HG02870 (cell line): ENCODE data around the gene S100A10.

Source experiments
- ATAC-seq: cut with Tn5 transposase; IDR thresholded peaks from one replicate; pipeline ENCODE4 v1.9.1; 2021; ENCODE audit warnings: mild to moderate bottlenecking, moderate library complexity; ENCODE audit not compliant: unreplicated experiment

The S100A10 gene

DNA sequence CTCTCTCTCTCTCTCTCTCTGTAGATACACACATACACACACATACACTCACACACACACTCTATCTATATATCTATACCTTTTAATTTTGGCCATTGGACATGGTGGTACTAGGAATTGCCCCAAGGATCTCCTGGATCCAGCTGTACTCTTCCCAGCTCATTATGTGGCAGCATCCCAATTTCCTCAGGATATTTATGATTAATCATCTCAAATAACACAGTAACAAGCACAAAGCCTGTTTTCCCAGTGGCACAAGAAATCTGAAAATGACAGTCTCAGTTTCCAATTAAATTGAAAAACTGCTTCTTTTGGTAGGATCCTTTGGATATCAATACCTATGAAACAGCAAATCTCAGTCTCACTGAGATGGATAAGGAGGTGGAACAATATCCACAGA is 27.6 kb downstream of the S100A10 start:
- no peak for ATAC-seq

DNA sequence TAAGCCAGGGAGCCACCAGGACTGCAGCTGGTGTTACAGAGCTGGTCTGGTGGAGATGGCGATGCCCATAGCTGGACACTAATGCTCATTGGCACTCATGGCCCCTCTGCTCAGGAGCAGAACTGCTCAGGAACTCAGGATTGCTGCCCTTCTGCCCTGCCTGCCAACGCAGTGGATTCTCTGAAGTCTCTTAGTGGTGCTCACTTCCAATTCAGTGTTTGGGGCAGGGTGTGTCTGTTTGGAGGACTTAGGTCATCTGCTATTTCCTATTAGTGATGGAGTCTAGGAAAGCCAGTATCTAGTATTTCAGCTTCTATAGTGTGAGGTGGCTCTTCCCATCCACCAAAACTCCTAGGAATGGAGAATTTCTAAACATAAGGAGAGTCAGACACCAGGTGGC is 29.1 kb downstream of the S100A10 start:
- no peak for ATAC-seq

DNA sequence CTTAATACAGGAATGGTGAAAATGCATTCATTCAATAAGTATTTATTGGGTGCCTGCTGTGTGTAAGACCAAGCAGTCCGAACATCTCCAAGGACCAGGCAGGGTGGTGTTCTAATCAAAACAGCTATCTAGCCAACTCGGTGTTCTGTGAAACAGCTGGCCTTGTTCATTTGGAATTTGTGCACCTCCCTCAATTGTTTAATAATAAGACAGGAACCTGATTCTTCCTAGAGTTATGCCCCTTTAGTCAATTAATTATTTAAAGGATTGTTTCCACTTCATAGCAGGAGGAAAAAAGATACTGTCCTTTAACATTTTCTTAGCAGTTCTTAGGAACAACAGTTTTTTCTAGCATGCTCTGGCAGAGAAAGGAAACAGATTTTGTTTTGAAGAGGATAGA is 30.4 kb downstream of the S100A10 start:
- ATAC-seq = no peak

DNA sequence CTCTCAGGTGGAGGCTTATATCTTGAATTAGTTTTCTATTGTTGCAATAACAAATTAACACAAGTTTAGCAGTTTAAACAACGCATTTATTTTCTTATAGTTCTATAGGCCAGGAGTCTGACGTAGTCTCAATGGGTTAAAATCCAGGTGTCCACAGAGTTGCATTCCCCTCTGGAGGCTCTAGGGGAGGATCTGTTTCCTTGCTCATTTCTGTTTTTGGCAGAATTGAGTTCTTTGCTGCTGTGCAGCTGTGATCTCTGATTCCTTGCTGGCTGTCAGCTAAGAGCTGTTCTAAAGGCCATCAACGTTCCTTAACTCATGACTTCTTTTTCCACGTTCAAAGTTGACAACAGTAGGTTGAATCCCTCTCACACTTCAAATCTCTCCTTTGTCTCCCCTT is 31.8 kb downstream of the S100A10 start:
- no peak for ATAC-seq

DNA sequence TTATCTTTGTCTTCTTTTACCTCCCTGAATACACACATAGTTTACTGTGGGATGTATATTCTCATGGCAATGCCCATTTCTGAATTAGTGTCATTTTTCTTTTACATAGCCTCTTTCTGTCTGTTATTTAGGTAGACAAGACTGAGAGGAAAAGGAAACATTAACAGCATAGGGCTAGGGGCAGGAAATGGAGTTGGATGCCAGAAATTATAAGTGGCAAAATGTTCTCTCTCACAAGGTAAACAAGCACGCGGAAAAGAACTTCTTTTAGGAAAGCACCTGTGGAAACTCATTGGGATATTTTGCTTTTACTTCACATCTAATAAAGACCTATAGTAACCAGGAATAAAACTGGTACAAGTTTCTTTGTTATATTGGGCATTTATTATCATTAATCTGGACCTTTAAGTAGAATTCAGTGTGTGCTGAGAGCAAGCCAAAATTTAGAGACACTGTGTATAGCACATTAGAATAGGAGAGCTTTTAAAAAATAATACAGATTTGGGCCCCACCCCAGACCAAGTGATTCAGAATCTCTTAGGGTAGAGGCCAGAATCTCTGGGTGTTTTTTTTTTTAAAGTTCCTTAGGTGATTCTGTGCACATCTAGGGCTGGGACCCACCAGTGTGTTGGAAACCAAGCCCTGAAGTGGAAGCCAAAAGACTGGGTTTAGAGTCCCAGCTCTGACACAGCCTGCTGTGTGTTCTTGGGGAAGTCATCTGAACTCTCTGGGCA is 32.7 kb downstream of the S100A10 start:
- no peak for ATAC-seq

DNA sequence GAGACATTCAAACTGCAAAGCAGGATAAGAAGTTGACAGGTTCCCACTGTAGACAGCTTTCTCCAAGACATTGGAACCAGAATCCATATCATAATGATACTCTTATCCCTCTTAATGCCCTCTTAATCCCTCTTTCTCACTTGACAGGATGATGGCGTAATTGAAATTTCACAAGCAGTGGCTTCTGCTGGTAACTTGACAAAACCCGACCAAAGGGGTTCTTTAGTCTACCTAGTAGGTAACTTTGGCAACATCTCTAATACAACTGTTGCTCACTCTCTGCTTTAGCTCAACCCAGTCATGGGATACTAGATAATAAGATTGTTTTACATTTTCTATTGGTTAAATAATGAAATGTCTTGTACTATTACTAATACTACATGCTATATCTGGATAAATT is 34.7 kb downstream of the S100A10 start:
- ATAC-seq = no peak

DNA sequence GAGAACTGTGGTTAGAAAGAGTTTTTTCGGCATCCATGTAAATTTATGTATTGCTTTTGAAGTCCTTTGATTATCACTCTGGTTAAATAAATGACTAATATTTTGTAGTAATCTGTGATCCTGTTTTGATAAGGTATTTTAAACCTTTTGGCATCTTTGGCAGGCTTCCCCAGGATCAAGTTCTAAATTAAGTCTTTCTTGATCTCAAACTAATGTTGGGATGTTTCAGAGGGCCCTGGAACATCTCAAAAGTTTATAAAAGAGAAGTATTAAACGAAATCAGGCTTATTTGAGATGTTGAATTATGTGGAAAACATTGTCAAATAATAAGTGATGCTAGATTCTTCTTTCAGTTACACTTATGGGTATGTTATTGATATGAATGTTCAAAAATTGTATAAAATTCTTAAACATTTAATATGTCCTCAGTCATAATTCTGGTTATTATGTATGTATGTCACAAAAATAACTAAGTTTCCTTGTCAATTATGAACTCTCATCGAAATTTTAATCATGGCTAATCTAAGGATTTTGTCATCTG is 36.6 kb downstream of the S100A10 start:
- ATAC-seq = no peak

DNA sequence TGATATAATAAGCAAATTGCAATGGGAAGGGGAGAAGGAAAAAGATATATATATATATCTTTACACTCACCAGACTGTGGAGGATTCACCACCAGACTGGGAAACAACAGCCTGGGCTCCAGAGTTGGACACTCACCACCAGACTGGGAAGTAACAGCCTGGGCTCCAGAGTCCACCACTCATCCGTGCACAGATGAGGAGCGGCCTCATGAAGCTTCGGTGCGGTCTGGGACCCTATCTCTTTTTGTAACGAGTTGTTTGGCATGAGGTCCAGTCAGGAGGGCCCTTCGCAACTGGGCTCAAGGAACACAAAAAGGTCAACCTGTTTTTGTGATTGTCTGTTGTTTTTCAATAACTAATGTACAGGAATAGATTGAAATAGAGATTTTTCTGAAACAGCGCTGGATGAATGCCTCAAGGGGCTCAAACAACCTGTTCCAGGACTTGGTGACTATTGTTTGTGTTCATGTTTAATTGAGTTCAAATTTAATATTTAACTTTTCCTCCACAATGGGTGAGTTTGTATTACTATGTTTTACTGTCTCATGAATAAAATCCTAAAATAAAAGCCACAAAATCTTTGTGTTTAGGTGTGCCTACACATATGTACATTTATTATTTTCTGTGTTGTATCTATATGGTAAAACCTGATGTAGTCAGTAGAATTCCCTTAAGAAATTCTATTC is 40.1 kb downstream of the S100A10 start:
- no peak for ATAC-seq

DNA sequence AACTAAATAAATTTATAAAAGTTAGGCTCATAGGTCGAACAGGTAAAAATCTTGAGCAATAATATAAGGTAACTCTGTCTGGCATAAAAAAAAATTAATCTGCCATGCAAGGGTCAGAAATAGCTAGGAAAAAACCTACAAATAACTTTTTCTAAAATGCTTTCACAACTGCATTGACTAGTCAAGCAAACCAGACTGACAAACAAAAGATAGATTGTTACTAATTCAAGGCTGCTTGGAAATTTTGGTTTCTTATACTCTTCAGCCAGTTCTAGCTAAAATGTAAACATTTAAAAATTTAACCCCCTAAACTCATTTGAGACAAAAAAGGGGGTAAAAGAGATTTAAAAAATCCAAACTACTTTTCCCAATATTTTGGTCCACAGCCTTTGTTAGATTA is 40.8 kb downstream of the S100A10 start:
- no peak for ATAC-seq

DNA sequence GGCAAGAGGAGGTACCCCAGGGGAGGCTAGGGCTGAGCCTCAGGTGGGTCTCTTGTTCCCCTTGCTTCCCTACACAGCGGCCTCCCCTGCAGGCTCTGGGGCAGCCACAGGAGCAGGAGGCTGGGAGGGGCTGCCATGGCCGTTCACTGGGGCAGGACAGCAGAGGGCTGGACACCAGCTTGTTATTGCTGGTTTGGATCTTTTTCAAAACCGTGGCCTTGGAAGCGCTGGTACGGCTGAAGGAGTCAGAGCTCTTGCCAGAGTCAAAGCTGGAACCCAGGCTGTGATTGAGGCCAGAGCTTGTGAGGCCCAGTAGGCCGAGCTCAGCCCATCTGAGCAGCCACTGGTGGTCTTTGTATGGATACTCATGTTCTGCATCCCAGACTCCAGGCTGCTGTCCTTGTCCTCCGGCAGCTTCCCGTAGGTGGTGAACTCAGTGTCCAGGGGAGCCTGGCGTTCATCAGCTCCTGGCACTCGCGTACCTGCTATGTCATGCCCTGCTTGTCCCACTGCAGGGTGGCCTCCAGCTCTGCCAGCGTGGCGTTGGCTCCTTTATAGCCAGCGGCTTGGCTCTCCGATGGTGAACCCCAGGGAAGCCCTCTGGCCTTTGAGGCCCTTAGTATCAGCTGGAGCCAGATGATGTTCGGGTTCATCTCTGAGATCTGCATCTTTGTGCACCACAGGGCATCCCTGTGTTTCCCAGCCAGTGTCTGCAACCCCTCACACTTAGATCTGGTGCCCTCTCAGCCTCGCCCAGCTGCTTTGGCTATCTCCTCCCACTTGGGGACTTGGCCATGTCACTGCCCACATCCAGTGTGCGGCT is 44.1 kb downstream of the S100A10 start:
- no peak for ATAC-seq

DNA sequence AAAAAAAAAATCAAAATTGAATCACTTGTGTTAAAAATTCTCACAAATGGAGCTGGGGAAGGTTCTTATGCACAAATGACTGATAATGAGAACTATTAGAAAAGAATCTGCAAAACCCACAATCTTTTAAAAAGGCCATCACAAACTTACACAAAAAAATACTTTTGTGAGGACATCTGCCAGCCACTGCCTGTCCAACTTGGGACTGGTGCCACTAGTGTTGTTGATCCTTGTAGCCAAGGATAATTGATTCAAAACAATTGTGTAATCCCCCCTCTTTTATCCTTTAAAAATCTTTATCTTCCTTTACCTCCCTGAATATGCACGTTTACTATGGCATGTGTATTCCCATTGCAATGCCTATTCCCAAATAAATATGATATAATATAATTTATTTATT is 45.2 kb downstream of the S100A10 start:
- no peak for ATAC-seq

DNA sequence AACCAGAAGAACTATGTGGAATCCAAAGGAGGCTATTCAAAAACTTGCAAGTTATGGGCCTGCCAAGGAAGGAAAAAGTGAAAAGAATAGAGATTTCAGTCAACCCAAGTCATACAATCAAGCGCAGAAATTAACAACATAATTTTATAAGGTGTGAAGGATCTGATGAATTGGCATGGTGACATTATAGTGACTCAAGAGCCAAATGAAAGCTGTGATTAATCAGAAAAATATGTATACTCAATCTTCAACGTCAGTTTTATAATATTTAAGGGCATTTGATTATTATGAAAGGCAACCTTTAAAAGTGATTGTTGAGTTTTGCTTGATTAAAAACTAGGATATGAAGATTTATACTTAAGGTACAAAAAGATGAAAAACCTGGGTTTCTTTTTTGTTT is 46.5 kb downstream of the S100A10 start:
- no peak for ATAC-seq

DNA sequence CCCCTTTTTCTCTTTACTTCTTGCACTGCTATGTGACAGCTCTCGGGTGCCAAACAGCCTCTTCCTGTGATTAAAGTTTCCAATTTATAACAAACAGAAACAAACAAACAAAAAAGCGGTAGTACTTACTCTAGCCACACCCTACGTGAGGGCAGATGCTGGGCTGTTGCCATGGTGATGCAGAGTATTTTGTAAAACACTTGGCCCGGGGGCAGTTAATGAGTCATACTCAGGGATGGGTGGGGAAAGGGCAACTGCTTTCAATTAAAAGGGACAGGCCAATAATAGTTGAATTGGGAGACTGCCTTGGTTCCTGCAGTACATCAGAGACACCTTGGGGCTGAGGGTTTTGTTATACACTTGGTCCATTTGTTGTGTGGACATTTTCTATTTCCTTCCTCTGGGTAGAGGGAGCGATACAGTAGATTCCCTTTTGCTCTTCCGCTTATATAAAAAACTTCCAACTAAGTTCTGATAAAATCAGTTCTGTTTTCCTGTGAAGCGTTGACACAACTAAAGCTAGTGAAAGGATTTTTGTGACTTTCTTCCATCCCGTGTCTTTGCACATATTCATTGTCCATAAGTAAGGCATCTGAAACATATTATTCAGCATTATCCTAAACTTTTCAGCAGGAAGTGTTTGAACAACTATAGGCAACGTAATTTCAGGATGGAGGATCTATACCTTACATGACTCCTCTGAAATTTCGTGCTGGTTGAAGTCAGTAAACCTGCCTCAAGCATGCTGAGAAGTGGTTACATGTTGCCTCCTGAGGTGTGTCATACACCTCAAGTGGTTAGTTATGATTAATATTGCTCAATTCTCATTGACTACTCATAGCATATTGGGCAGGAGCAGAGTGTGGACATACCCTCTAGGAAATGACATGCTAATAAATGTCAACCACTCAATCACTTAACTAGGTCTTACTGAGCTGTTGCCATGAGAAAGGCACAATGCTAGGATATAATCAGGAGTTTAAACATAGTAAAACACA is 47.6 kb downstream of the S100A10 start:
- ATAC-seq = no peak

DNA sequence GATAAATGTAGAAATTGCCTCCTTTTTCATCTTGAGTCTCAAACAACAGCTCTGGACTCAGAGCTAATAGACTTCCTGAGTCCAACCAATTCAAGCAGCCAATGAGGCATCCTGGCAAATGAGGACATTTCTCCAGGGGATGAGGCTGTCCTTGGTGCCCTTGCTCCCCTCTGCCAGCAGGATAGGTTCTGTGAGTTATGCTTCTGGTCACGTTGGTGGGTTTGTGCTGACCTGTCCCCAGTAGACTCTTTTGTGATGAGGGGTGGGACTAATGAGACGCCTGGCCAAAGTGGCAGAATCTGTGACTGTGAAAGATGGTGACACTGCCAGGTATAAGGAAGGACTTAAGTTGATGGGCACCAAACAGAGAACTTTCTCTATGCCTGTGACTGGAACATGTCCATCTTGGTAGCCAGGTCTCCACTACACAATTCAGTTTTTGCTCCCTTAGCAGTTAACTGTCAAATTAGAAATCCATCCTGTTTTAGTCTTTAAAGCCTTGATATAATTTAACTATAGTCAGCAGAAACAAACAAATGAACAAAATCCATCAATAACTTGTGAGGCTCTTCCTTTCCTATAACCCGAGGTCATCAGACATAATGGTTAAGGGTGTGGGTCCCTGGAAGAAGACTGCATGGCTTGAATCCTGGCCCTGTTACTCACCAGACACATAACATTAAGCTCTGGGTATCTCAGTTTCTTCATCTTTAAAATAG is 48.6 kb downstream of the S100A10 start:
- no peak for ATAC-seq

DNA sequence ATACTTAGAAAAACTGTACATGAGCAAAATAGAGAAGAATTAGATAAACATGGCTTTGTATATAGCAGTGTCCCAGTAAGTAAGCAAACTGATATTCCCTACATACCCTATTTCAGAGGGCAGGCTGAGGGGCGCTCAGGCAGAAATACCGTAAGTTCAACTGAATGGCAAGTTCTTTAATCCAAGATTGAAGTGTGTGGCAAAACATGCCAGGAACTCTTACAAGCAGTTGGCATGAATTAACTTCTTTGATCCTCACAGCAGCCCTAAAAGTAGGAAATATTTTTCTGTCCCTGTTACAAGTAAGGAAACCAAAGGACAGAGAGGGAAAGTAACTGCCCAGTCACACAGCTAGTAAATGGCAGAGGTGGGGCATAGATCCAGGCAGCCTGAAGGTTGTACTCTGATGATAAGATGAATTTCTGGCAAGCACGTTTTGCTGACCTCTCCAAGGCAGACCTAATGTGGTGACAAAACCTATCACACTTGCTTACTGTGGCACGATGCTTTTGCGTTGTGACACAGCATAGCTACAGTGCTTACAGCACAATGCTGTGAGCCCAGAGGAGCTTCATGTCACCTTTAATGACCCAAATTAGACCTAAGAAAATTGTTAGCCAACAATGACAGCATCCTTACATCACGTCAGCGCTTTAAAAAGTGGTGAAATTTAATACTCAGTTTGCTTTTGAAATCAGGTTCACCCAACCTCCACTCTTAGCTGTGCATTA is 49.4 kb downstream of the S100A10 start:
- ATAC-seq = no peak

DNA sequence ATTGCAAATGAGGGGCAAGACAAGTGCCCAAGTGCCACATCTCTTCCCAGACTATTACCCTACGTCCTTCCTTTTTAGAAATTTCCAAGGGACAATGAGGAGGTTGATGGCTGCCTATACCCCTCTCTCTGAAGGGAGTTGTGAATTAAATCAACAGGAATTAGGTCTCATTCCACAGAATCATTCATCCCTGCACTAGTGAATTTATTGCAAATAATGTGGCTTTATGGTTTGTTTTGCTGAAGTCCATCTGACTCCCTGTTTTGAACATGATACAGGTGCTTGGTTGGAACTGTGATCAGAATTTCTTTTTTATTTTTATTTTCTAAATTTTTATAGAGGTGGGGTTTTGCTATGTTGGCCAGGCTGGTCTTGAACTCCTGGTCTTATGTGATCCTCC is 50.1 kb downstream of the S100A10 start:
- no peak for ATAC-seq

DNA sequence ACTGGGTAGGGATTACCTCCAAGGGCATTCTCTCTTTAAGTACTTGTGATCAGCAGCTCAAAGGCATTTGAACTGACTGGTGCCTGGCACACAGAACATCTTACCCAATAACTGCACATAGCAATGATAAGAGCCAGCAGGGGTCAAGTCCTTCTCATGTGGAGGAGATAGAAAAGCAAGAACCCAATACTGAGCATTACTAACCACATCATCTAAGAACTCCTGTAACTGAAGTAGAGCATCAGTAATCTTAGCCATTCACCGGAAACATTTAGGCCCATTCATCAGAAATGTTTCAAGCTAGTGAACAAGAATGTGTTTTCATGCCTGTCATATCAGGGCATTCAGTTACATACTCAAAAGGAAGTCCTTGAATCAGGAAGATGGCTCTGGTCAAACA is 50.8 kb downstream of the S100A10 start:
- ATAC-seq = no peak

DNA sequence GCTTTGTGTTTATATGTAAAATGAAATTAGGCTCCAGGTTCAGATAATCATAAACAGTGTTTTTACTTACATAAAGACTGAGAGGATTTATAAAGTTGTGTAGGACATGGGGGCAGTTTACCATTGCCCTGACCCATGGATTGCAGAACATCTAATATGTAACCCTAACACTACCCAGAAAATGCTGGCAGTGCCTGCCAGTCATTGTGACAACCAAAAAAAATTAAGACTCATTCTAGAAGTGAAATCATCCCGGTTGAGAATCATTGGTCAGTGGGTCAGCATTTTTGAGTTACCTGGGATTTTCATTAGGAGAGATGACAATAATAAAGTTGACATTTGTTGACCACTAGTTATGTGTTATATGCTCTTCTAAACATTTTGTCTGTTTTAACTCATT is 53.1 kb downstream of the S100A10 start:
- no peak for ATAC-seq

DNA sequence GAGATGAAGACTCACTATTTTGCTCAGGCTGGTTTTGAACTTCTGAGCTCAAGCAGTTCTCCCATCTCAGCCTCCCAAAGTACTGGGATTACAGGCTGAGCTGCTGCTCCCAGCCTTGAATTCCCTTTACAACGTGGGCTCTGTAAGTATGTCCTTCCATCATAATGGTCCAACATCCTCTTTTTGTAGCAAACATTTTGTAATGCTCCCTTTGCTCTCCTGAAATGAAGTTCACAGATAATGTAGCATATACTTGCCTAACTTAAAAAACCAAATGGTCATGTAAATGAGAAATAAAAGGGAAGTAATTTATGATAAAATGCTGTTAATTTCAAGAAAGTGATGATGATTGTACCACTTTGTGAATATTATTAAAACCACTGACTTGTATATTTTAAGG is 53.9 kb downstream of the S100A10 start:
- no peak for ATAC-seq
